Calu3 (cell line): ENCODE results near the gene SPSB2. TPM values are rescaled to one million over a fixed set of nuclear protein-coding genes. Genes with fewer than 3 reads are reported as not detected.
A peak's percentile ranks its signal among the peaks of the same experiment; 100 is the strongest.

Experiments used
- BruUV-seq: library from RNA; stranded (reverse); fragments of 400-500 nt; replicated peaks from 2 replicates; lab custom pipeline; 2021; lab: Mats Ljungman, UMichigan
- CTCF ChIA-PET: fragments of 300-600 bp; sonication (Branson Sonifier 250); formaldehyde crosslinking; loops from one replicate; lab custom pipeline; 2022; ENCODE audit warnings: antibody characterized with exemption; lab: Charles Lee
- DNase-seq: peaks from one replicate; pipeline ENCODE4 v3.0.0; 2022
- H3K27ac Mint-ChIP-seq: one replicate; pipeline ENCODE4 v1.8.0; 2022; ENCODE audit warnings: mixed read lengths; ENCODE audit not compliant: unreplicated experiment
- H3K27me3 Mint-ChIP-seq: one replicate; pipeline ENCODE4 v1.8.0; 2022; ENCODE audit warnings: mixed read lengths; ENCODE audit not compliant: unreplicated experiment
- H3K36me3 Mint-ChIP-seq: one replicate; pipeline ENCODE4 v1.8.0; 2022; ENCODE audit warnings: mild to moderate bottlenecking, moderate library complexity, mixed read lengths; ENCODE audit not compliant: insufficient read depth, unreplicated experiment
- H3K4me1 Mint-ChIP-seq: one replicate; pipeline ENCODE4 v1.8.0; 2022; ENCODE audit warnings: mild to moderate bottlenecking, low read depth, mixed read lengths; ENCODE audit not compliant: unreplicated experiment
- H3K4me3 Mint-ChIP-seq: one replicate; pipeline ENCODE4 v1.8.0; 2022; ENCODE audit warnings: mild to moderate bottlenecking, low read depth, moderate library complexity, mixed read lengths; ENCODE audit not compliant: unreplicated experiment
- H3K9me3 Mint-ChIP-seq: one replicate; pipeline ENCODE4 v1.8.0; 2022; ENCODE audit warnings: low read depth, mixed read lengths; ENCODE audit not compliant: unreplicated experiment
- CTCF ChIP-seq: fragments of 200-600 bp; IDR thresholded peaks from one replicate; pipeline ENCODE4 v1.8.0; 2022; ENCODE audit warnings: antibody characterized with exemption; ENCODE audit not compliant: unreplicated experiment
- intact Hi-C: fragments of 100-400 bp; cut with micrococcal nuclease; formaldehyde crosslinking; loops from one replicate; pipeline ENCODE4 v1.10.0; 2022; ENCODE audit not compliant: unreplicated experiment
- total RNA-seq: library from RNA; stranded (reverse); gene quantifications from 2 replicates; pipeline ENCODE4 v1.2.3, GENCODE V29; 2022

Gene SPSB2
- total RNA-seq, 1 experiment from 2014 or later = 18.0 TPM

- peaks cover 27% of the 10 kb centered on the region for H3K4me1 Mint-ChIP-seq
- no peak for DNase-seq
- no peaks in the 10 kb centered on the region for H3K9me3 Mint-ChIP-seq
- no peaks in the 10 kb centered on the region for H3K27me3 Mint-ChIP-seq
- intact Hi-C loops = no loop called here
- H3K27ac Mint-ChIP-seq = no peak overlapping the region
- peaks cover 55% of the 10 kb centered on the region for H3K36me3 Mint-ChIP-seq
- CTCF ChIA-PET = interaction anchor here (3.0 kb wide), 1 partner anchor 15 kb away, joined by 15 read pairs; no protein-coding TSS in a partner anchor
- BruUV-seq = no TSS peak
- TF ChIP-seq CTCF = no peak
- peak overlapping the region; percentile 94 for H3K4me3 Mint-ChIP-seq
Observed at GRCh38 chr12:6853626-6854025, 19.5 kb downstream of the SPSB2 start.

DNA sequence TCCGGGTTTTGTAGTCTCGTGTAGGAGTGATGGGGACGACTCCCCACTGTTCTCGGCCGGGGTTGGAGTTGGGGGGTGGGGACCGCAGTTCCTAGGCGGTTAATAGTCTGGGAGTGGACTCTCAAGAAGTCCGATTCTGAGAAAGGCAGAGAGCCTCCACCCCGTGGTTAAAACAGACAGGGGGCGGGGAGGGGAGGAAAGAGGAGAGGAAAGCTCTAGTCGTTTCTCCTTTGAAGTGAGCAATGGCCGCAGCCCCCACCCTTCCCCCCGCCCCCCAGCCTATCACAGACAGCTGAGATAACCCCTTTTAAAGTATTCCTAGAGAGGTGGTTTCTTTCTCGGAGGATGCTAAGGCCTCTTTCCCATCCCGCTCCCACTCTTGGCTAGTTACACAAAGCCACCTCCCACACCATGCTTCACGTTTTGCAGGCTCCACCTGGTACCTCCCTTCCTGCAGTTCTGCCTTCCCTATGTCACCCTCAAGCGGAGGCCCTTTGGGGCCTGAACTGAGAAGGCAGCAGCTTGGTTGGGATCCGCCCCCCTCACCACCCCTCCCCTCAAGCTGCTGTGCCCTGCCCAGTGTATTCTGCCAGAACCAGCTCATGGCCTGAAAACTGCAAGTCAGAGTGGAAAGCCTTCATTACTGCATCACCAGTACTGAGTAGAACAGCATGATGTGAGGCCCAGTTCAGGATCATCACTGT is 20.3 kb downstream of the SPSB2 start:
- peak overlapping the region; percentile 94 for H3K4me3 Mint-ChIP-seq
- peaks cover 55% of the 10 kb centered on the region for H3K36me3 Mint-ChIP-seq
- intact Hi-C loops = loop anchor here (1.0 kb wide), 1 partner anchor 38 kb away; no protein-coding TSS in a partner anchor

DNA sequence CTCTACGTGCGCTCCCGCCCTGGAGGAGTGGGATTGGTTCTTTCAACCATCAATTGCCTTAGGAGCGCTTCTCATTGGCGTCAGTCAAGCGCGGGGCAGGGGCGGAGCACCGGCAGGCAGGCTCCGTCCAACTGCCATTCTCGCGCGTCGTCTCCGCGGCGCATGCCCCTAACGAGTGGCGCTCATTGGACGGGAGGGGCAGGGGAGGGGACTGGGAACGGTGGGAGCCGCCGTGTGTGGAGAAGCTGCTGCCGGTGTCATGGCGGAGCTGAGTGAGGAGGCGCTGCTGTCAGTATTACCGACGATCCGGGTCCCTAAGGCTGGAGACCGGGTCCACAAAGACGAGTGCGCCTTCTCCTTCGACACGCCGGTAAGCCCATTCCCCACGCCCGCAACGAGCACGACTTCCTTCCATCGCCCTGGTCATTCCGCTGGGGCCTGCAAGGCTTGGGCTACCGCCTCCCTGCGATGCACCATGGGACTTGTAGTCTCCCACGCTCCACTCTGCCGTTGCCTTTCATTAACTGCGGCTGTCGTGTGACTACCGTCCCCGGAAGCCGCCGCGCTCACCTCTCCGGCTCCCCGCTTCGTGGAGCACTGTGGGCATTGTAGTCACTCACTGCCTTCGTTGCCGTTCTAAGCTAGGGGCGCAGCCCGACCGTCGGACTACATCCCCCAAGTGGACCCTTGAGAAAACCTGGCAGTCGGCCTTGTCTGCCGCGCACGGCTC is 21.0 kb downstream of the SPSB2 start, which contains the start of gene USP5:
Gene USP5, plus strand, starts transcription at position 230 of the 730 bp plus-strand sequence. Its CDS starts 30 bp downstream, at position 260.
- Mint-ChIP-seq H3K27ac (peak within 1 kb of the TSS; percentile 89), H3K4me3 (peak within 1 kb of the TSS; percentile 94), H3K27me3 (no peaks in the 10 kb centered on the region), H3K9me3 (no peaks in the 10 kb centered on the region), H3K36me3 (peaks cover 49% of the 10 kb centered on the region), H3K4me1 (peaks cover 27% of the 10 kb centered on the region)
- DNase-seq = peak; percentile 97
- CTCF ChIA-PET = interaction anchor here (0.5 to 3.0 kb wide), 17 partner anchors 12 to 477 kb away, joined by 3 to 19 read pairs (median 5); partner anchors contain the start of genes COPS7A, GNB3, MLF2 and PTMS
- BruUV-seq = TSS peak; percentile 66
- intact Hi-C loops = loop anchor here (1.0 kb wide), 2 partner anchors 17 to 39 kb away; no protein-coding TSS in a partner anchor
- TF ChIP-seq CTCF = no peak

More for the DNA sequence above, 20.3 kb downstream of the SPSB2 start:
- no peaks in the 10 kb centered on the region for H3K27me3 Mint-ChIP-seq
- peak; percentile 38 for DNase-seq
- no TSS peak for BruUV-seq
- H3K4me1 Mint-ChIP-seq = peaks cover 27% of the 10 kb centered on the region
- no peaks in the 10 kb centered on the region for H3K9me3 Mint-ChIP-seq
- H3K27ac Mint-ChIP-seq = peak overlapping the region; percentile 89
- CTCF ChIA-PET = interaction anchor here (0.5 to 3.0 kb wide), 16 partner anchors 13 to 478 kb away, joined by 3 to 19 read pairs (median 6); partner anchors contain the start of genes COPS7A, GNB3, MLF2 and SCNN1A
- no peak for TF ChIP-seq CTCF
